Activated CD8-positive, alpha-beta T cell treated with anti-CD3 and anti-CD28 coated beads for 36 hours (primary cell): ENCODE measurements around the gene NLRP7. TPM values are rescaled to one million over a fixed set of nuclear protein-coding genes. Genes with fewer than 3 reads are reported as not detected.
A peak's percentile ranks its signal among the peaks of the same experiment; 100 is the strongest.
"Not testable (repeated sequence)": the region's sequence is repeated elsewhere in the genome, so short reads cannot be mapped to it uniquely, and the experiment has no call there.

Source experiments
- ATAC-seq: fragments of 200-7000 bp; cut with Tn5 transposase; one replicate; pipeline ENCODE4 v1.10.0; 2021; ENCODE audit warnings: mild to moderate bottlenecking, moderate library complexity
- CTCF ChIA-PET: fragments of 350-600 bp; sonication (Branson Sonifier 250); formaldehyde crosslinking; loops from one replicate; lab custom pipeline; 2021; ENCODE audit warnings: antibody characterized with exemption; lab: Charles Lee
- POLR2A ChIA-PET: fragments of 350-600 bp; sonication (Branson Sonifier 250); formaldehyde crosslinking; loops from one replicate; lab custom pipeline; 2021; ENCODE audit warnings: antibody characterized with exemption; lab: Charles Lee
- DNase-seq: peaks from one replicate; pipeline ENCODE4 v3.0.0-alpha.2; 2020
- H3K27ac Mint-ChIP-seq: one replicate; pipeline ENCODE4 v1.8.0; 2021; ENCODE audit warnings: mild to moderate bottlenecking, mixed read lengths
- H3K27me3 Mint-ChIP-seq: one replicate; pipeline ENCODE4 v1.8.0; 2021; ENCODE audit warnings: mixed read lengths
- H3K36me3 Mint-ChIP-seq: one replicate; pipeline ENCODE4 v1.8.0; 2021; ENCODE audit warnings: low read depth, mixed read lengths
- H3K4me1 Mint-ChIP-seq: one replicate; pipeline ENCODE4 v1.8.0; 2021; ENCODE audit warnings: low read depth, mixed read lengths
- H3K4me3 Mint-ChIP-seq: one replicate; pipeline ENCODE4 v1.8.0; 2021; ENCODE audit warnings: mild to moderate bottlenecking, moderate library complexity, mixed read lengths
- H3K9me3 Mint-ChIP-seq: one replicate; pipeline ENCODE4 v1.8.0; 2021; ENCODE audit warnings: mixed read lengths
- CTCF ChIP-seq: fragments of 200-600 bp; IDR thresholded peaks from one replicate; pipeline ENCODE4 v1.8.0; 2022; ENCODE audit warnings: antibody characterized with exemption, mild to moderate bottlenecking
- intact Hi-C: fragments of 100-400 bp; cut with micrococcal nuclease; formaldehyde crosslinking; loops from one replicate; pipeline ENCODE4 v1.10.0; 2022
- total RNA-seq, 2 experiments: library from RNA; stranded (reverse); gene quantifications; one replicate each; pipeline ENCODE4 v1.2.3, GENCODE V29; 2021

Gene NLRP7
- not detected for total RNA-seq

DNA sequence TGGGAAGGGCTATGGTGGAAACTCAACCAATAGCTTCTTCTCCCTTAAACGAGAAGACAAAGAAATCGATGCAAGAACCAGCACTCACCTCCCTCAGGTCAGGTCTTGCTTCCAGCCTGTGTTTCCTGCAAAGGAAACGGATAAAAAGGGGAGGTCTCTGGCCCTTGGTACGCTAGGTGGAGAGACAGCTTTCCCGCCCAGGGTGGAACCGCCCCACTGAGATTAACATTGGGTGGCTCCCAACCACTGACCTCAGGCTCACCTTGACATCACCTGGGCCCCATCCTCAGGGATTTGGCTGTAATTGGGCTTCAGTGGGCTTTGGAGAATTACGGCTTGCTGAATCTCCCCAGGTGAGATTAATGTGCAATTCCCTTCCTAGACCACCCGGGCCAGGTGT, at the start of gene NLRP7:
Gene NLRP7, minus strand, starts transcription at position 150 of the 400 bp plus-strand sequence.
- no peak within 1 kb of the TSS for H3K27ac Mint-ChIP-seq
- ATAC-seq (no peak), DNase-seq (no peak)
- no peaks in the 10 kb centered on the region for H3K36me3 Mint-ChIP-seq
- ChIA-PET CTCF (no interaction called here), POLR2A (interaction anchor here (0.7 kb wide), 1 partner anchor 89 kb away, joined by 3 read pairs; no protein-coding TSS in a partner anchor)
- no peaks in the 10 kb centered on the region for H3K27me3 Mint-ChIP-seq
- H3K4me3 Mint-ChIP-seq, result no peak within 1 kb of the TSS
- TF ChIP-seq CTCF, result no peak
- intact Hi-C loops, result no loop called here
- no peaks in the 10 kb centered on the region for H3K4me1 Mint-ChIP-seq
- no peaks in the 10 kb centered on the region for H3K9me3 Mint-ChIP-seq

GRCh38 chr19:54995561-54995960, 48.2 kb upstream of the NLRP7 start:
- H3K27me3 Mint-ChIP-seq, result peaks cover under 1% of the 10 kb centered on the region
- POLR2A ChIA-PET, result no interaction called here
- CTCF ChIA-PET, result no interaction called here

DNA sequence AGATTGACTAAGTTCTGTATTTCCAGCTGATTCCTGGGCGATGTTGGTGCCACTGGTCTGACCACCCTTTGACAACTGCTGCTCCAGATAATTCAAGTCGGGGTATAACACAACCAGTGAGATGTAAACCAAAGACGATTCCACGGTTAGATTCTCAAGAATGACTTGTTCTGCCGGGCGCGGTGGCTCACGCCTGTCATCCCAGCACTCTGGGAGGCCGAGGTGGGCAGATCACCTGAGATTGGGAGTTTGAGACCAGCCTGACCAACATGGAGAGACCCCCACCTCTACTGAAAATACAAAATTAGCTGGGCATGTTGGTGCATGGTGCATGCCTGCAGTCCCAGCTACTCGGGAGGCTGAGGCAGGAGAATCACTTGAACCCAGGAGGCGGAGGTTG, 42.2 kb upstream of the NLRP7 start:
- intact Hi-C loops, POLR2A ChIA-PET, H3K9me3 Mint-ChIP-seq, ATAC-seq, DNase-seq, H3K4me1 Mint-ChIP-seq, H3K27ac Mint-ChIP-seq, CTCF ChIA-PET, H3K36me3 Mint-ChIP-seq, H3K4me3 Mint-ChIP-seq, H3K27me3 Mint-ChIP-seq: not testable (repeated sequence)

More at GRCh38 chr19:54995561-54995960, 48.2 kb upstream of the NLRP7 start:
- Mint-ChIP-seq H3K27ac (no peak overlapping the region), H3K4me3 (no peak overlapping the region), H3K36me3 (peaks cover 5% of the 10 kb centered on the region), H3K4me1 (no peaks in the 10 kb centered on the region), H3K9me3 (peaks cover 2% of the 10 kb centered on the region)
- TF ChIP-seq CTCF, result no peak
- DNase-seq, result no peak
- intact Hi-C loops, result no loop called here
- ATAC-seq, result no peak

- CTCF ChIA-PET, ATAC-seq, H3K27ac Mint-ChIP-seq, H3K9me3 Mint-ChIP-seq, H3K36me3 Mint-ChIP-seq, DNase-seq, intact Hi-C loops, H3K4me3 Mint-ChIP-seq, POLR2A ChIA-PET, H3K4me1 Mint-ChIP-seq, H3K27me3 Mint-ChIP-seq: not testable (repeated sequence)
These were observed 35.2 kb upstream of the NLRP7 start for GRCh38 chr19:54982562-54982961.

DNA sequence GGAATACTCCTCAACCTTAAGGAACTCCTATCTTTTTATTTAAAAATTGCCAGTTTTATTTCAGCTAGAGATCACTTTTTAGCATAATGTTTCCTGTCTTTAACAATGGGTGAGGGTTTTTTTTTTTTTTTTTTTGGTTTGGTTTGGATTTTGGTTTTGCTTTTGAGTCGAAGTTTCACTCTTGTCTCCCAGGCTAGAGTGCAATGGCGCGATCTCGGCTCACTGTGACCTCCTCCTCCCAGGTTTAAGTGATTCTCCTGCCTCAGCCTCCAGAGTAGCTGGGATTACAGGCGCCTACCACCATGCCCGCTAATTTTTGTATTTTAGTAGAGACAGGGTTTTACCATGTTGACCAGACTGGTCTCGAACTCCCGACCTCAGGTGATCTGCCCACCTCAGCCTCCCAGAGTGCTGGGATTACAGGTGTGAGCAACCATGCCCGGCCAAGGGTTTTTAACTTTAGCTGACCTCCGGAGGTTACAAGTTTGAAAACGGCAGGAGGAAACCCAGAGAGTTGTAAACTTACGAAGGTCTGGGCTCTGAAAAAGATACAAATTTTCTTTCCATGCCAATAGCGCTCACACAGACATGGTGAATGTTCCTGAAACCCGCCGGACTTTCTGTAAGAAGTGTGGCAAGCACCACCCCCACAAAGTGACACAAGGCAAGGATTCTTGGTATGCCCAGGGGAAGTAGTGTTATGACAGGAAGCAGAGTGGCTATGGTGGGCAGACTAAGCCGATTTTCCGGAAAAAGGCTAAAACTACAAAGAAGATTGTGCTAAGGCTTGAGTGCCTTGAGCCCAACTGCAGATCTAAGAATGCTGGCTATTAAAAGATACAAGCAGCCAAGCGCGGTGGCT, 26.1 kb upstream of the NLRP7 start:
- POLR2A ChIA-PET, result interaction anchor here (1.0 kb wide), 1 partner anchor 94 kb away, joined by 3 read pairs; no protein-coding TSS in a partner anchor
- CTCF ChIA-PET, result not testable (repeated sequence)

DNA sequence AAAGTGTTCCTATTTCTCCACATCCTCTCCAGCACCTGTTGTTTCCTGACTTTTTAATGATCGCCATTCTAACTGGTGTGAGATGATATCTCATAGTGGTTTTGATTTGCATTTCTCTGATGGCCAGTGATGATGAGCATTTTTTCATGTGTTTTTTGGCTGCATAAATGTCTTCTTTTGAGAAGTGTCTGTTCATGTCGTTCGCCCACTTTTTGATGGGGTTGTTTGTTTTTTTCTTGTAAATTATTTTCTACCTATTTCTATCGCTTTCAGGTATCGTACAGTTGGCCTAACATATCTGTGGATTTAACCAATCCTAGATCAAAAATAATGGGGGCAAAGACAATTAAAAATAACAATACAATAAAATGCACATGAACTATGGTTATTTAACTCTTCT, 24.1 kb upstream of the NLRP7 start:
- POLR2A ChIA-PET, H3K36me3 Mint-ChIP-seq, DNase-seq, ATAC-seq, H3K4me3 Mint-ChIP-seq, H3K27ac Mint-ChIP-seq, CTCF ChIA-PET, intact Hi-C loops, H3K9me3 Mint-ChIP-seq, H3K27me3 Mint-ChIP-seq: not testable (repeated sequence)
- peaks cover 15% of the 10 kb centered on the region for H3K4me1 Mint-ChIP-seq

More for the DNA sequence above, 26.1 kb upstream of the NLRP7 start:
- intact Hi-C loops, H3K9me3 Mint-ChIP-seq, H3K36me3 Mint-ChIP-seq, H3K27me3 Mint-ChIP-seq: not testable (repeated sequence)
- peaks cover 15% of the 10 kb centered on the region for H3K4me1 Mint-ChIP-seq
- DNase-seq (peak; percentile 44), ATAC-seq (peak; percentile 74)
- peak overlapping the region; percentile 36 for H3K4me3 Mint-ChIP-seq
- peak overlapping the region; percentile 74 for H3K27ac Mint-ChIP-seq

DNA sequence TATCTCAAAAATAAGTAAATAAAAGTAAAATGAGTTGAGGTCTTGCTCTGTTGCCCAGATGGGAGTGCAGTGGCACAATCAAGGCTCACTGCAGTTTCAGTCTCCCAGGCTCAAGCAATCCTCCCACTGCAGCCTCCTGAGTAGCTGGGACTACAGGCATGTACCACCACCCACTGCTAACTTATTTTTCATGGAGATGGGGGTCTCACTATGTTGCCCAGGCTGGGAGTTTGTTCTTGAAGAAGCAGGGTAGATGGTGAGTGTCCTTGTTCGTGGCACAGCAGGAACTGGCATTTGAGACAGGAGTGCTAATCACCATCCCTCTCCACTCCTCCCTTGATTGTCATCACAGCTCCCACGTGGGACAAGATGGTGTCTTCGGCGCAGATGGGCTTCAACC, 22.3 kb upstream of the NLRP7 start:
- intact Hi-C loops, result no loop called here
- ChIA-PET POLR2A (no interaction called here), CTCF (no interaction called here)
- TF ChIP-seq CTCF, result no peak
- no peak for ATAC-seq
- H3K27ac Mint-ChIP-seq, result no peak overlapping the region
- no peaks in the 10 kb centered on the region for H3K9me3 Mint-ChIP-seq
- no peak for DNase-seq
- H3K36me3 Mint-ChIP-seq, result peaks cover 2% of the 10 kb centered on the region
- peaks cover 15% of the 10 kb centered on the region for H3K4me1 Mint-ChIP-seq
- no peaks in the 10 kb centered on the region for H3K27me3 Mint-ChIP-seq
- H3K4me3 Mint-ChIP-seq, result no peak overlapping the region
